AG08396 (cell line): ENCODE data around the gene TMC4.

Experiments used
- DNase-seq: peaks from one replicate; pipeline ENCODE4 v3.0.0; 2012; ENCODE audit warnings: low spot score, mixed read lengths

The TMC4 gene

GRCh38 chr19:54155694-54156093 lies 17.3 kb downstream of the TMC4 start:
- no peak for DNase-seq

- DNase-seq, result peak; percentile 63
Measured at GRCh38 chr19:54154603-54155345, 18.2 kb downstream of the TMC4 start.

GRCh38 chr19:54153731-54154326 lies 19.1 kb downstream of the TMC4 start:
- no peak for DNase-seq

GRCh38 chr19:54152878-54153524 lies 20.0 kb downstream of the TMC4 start:
- DNase-seq, result no peak

GRCh38 chr19:54152267-54152666 lies 20.7 kb downstream of the TMC4 start:
- DNase-seq, result no peak

- DNase-seq, result no peak
Measured at GRCh38 chr19:54151362-54152035, 21.5 kb downstream of the TMC4 start.

GRCh38 chr19:54149021-54149812 lies 23.7 kb downstream of the TMC4 start:
- DNase-seq, result no peak

- no peak for DNase-seq
Measured at GRCh38 chr19:54148158-54148557, 24.8 kb downstream of the TMC4 start.

GRCh38 chr19:54147676-54148075 lies 25.3 kb downstream of the TMC4 start:
- no peak for DNase-seq

GRCh38 chr19:54145541-54146158 lies 27.3 kb downstream of the TMC4 start:
- no peak for DNase-seq

- peak; percentile 36 for DNase-seq
Measured at GRCh38 chr19:54142166-54142780, 30.7 kb downstream of the TMC4 start.

GRCh38 chr19:54141356-54141755 lies 31.6 kb downstream of the TMC4 start:
- DNase-seq, result no peak

GRCh38 chr19:54138489-54139256 lies 34.3 kb downstream of the TMC4 start:
- DNase-seq, result no peak

- DNase-seq, result peak; percentile 39
Measured at GRCh38 chr19:54137699-54138488, 35.1 kb downstream of the TMC4 start, which contains the start of gene CNOT3. CNOT3 (plus strand) TSS chr19:54137762; CDS start chr19:54142979, 5,217 bp downstream.

GRCh38 chr19:54136864-54137698 lies 35.9 kb downstream of the TMC4 start:
- peak; percentile 99 for DNase-seq

- DNase-seq, result peak; percentile 28
Measured at GRCh38 chr19:54136086-54136863, 36.7 kb downstream of the TMC4 start.

- DNase-seq, result no peak
Measured at GRCh38 chr19:54133957-54134590, 38.9 kb downstream of the TMC4 start.
